Esophagus mucosa (tissue), 1 donor: Measurements from ENCODE around the gene SBK2. TPM values are rescaled to one million over a fixed set of nuclear protein-coding genes. Genes with fewer than 3 reads are reported as not detected.

ENCODE experiments used
- ATAC-seq: fragments of 200-7000 bp; cut with Tn5 transposase; one replicate; pipeline ENCODE4 v1.9.1; 2020
- total RNA-seq: library from RNA; stranded (reverse); gene quantifications from one replicate; pipeline ENCODE4 v1.2.4, GENCODE V29; 2023
- donor health status: DM: yes; HTN: yes; CAD: no.

Gene SBK2
- total RNA-seq, 1 donor from 2014 or later, result not detected

DNA sequence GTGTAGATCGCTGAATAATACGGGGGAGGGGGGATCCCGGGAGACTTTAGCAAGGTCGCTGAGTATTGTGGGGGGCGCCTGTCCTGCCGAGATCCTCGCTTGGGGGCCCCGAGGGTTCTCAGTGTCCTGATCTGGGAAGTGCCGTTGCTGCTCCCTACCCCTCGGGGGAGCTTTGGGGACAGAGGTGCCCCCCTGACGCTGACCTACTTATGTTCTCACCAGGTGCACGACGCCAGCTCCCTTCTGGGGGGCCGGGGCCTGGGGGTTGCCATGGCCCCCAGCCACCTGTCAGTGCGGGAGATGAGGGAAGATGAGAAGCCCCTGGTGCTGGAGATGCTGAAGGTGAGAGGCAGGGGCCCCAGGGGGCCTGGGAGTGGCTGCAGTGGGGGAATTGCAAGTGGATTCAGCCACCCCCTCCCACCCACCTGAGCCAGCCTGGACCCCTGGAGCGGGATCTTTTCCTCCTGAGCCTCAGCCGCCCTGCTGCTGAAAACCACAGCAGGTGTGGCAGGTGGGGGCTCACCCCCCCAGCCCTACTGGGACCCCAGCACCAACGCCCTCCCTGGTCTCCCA lies 51.4 kb downstream of the SBK2 start:
- no peak for ATAC-seq

DNA sequence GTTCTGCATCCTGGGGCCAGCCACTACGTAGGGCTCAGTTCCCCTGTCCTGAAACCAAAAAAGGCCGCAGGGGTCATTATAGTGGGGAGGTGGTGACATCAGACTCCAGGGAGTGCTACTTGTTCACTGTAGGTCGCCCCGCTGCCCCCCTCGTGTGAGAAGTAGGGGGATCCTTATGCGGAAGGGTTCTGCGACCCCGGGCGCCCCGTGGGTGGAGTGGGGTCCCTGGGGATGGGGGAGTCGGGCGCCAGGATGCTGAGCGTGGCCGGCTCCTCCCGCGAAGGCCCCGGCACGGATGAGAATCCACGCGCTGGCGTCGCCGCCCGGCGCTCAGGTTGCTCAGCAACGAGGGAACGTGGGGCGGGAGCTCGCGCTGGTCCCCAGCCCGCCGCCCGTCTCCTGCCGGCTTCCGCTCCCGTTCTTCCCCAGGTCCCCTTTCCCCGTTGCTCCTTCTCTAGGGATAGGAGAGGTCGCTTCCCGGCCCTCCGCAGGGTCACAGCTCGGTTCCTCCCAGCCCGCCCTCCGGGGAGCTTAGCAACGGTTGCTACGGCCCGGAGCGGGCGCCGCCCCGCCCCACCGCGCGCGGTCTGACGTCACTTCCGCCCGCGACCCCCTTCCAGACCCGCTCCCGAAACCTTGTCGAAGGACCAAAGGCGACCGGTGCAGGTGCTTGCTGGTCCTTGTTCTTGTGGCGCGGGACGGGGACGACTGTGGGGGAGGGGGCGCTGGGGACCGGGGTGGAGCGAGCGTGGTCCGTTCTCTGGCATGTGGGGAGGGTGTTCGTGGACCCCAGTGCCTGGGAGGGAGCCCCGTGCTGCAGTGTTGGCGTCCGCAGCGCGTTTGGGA lies 52.1 kb downstream of the SBK2 start, which contains the start of gene NAT14:
TSS of gene NAT14 (plus strand) at position 596 of the 846 bp plus-strand sequence. CDS start 521 bp downstream, outside the sequence.
- ATAC-seq, result peak; percentile 20

DNA sequence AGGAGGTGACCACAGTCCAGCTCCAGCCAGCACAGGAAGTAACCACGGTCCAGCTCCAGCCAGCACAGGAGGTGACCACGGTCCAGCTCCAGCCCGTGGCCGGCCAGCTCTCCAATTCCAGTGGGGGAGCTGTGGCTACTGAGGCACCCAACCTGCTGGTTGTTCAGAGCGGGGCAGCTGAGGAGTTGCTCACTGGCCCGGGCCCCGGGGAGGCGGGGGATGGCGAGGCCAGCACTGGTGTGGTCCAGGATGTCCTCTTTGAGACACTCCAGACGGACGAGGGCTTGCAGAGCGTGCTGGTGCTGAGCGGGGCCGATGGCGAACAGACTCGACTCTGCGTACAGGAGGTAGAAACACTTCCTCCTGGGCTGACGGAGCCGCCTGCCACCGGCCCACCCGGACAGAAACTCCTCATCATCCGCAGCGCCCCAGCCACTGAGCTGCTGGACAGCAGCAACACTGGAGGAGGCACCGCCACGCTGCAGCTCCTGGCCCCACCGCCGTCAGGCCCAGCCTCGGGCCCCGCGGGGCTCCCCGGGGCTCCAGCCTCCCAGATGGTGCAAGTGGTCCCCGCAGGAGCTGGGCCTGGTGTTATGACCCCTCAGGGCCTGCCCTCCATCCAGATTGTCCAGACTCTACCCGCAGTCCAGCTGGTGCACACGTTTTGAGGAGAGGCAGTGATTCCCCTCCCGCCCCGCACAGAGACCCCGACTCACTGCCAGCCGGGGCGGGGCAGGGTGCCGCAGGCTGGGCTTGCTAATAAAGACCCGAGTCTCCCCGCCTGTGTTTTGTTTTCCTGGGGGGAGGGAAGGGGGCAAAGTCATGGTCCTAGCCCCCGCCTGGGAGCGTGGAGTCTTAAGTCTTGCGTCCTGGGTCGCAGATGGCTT lies 53.0 kb downstream of the SBK2 start:
- no peak for ATAC-seq

DNA sequence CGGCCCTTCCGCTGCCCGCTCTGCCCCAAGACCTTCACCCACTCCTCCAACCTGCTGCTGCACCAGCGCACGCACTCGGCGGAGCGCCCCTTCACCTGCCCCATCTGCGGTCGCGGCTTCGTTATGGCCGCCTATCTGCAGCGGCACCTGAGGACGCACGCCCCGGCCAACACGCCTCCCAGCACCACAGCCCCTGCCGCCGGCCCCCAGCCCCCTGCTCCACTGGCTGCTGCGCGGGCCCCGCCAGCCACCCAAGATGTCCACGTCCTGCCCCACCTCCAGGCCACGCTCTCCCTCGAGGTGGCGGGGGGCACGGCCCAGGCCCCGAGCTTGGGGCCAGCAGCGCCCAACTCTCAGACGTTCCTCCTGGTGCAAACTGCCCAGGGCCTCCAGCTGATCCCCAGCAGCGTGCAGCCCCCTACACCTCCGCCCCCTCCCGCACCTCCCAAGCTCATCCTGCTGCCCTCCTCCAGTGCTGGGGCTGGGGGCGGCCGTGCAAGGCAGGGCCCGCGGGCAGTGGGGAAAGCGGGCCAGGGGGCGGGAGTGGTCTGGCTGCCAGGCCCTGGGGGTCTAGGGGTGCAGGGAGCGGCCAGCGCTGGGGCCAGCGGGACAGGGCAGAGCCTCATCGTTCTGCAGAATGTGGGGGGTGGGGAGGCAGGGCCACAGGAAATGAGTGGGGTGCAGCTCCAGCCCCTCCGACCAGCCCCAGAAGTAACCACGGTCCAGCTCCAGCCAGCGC lies 53.8 kb downstream of the SBK2 start:
- ATAC-seq, result no peak

DNA sequence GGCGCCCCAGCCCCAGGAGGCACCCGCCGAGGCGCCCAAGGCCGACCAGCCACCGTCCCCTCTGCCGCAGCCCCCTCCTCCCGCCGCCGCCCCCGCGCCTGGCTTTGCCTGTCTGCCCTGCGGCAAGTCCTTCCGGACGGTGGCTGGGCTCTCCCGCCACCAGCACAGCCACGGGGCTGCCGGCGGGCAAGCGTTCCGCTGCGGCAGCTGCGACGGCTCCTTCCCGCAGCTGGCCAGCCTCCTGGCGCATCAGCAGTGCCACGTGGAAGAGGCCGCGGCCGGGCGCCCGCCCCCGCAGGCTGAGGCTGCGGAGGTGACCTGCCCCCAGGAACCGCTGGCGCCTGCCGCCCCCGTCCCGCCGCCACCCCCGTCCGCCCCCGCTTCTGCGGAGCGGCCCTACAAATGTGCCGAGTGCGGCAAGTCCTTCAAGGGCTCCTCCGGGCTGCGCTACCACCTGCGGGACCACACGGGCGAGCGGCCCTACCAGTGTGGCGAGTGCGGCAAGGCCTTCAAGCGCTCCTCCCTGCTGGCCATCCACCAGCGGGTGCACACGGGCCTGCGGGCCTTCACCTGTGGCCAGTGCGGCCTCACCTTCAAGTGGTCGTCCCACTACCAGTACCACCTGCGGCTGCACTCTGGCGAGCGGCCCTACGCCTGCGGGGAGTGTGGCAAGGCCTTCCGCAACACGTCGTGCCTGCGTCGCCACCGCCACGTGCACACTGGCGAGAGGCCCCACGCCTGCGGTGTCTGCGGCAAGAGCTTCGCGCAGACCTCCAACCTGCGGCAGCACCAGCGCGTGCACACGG lies 54.6 kb downstream of the SBK2 start:
- no peak for ATAC-seq

- ATAC-seq, result no peak
These were observed 55.2 kb downstream of the SBK2 start for GRCh38 chr19:55481794-55482155.

DNA sequence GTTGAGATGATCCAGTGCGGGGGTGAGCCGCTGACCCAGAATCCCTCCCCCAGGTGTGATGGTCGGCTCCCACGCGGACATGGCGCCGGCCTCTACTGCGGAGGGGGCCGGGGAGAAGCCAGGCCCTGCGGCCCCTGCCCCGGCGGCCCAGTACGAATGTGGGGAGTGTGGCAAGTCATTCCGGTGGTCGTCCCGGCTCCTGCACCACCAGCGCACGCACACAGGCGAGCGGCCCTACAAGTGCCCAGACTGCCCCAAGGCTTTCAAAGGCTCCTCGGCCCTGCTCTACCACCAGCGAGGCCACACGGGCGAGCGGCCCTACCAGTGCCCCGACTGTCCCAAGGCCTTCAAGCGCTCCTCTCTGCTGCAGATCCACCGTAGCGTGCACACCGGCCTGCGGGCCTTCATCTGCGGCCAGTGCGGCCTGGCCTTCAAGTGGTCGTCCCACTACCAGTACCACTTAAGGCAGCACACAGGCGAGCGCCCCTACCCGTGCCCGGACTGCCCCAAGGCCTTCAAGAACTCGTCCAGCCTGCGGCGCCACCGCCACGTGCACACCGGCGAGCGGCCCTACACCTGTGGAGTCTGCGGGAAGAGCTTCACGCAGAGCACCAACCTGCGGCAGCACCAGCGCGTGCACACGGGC lies 55.7 kb downstream of the SBK2 start:
- no peak for ATAC-seq

GRCh38 chr19:55479451-55480230 lies 57.3 kb downstream of the SBK2 start:
- ATAC-seq, result no peak

DNA sequence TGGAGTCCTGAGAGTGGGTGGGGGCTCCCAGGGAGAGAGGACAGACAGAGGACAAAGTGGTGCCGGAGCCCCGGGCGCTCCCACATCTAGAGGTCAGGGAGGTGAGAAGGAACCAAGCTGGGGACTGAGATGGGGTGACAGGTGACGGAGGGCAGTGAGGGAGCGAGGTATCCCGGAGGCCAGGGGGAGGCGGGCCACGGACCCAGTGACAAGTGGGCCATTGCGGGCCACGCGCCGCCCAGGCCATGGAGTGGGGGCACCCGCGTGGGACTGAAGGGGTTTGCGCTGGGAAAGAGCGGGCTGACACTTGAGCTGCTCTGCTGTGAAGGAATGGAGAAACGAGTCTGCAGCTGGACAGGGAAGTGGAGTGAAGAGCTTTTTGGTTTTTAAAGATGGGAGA lies 57.9 kb downstream of the SBK2 start:
- ATAC-seq, result no peak

Other genes starting within 250 kb of the SBK2 start
- not detected for gene TMEM150B, start 211.8 kb downstream of the SBK2 start, total RNA-seq
- gene KMT5C, start 197.3 kb downstream of the SBK2 start, total RNA-seq, result 4.4 TPM
- gene COX6B2, start 182.4 kb downstream of the SBK2 start, total RNA-seq, result 0.56 TPM
- gene GARIN5B, start 173.9 kb downstream of the SBK2 start, total RNA-seq, result not detected
- 0.24 TPM for gene IL11, start 166.7 kb downstream of the SBK2 start, total RNA-seq
- gene TMEM190, start 160.3 kb downstream of the SBK2 start, total RNA-seq, result not detected
- gene TMEM238, start 152.8 kb downstream of the SBK2 start, total RNA-seq, result 25.6 TPM
- 1,895 TPM for gene RPL28, start 151.2 kb downstream of the SBK2 start, total RNA-seq
- gene UBE2S, start 129.3 kb downstream of the SBK2 start, total RNA-seq, result 76.4 TPM
- gene SHISA7, start 93.8 kb downstream of the SBK2 start, total RNA-seq, result not detected
- gene ISOC2, start 75.5 kb downstream of the SBK2 start, total RNA-seq, result 41.9 TPM
- not detected for gene C19orf85, start 72.4 kb downstream of the SBK2 start, total RNA-seq
- 3.7 TPM for gene ZNF628, start 60.5 kb downstream of the SBK2 start, total RNA-seq
- 7.5 TPM for gene NAT14, start 51.9 kb downstream of the SBK2 start, total RNA-seq
- gene SSC5D, start 48.7 kb downstream of the SBK2 start, total RNA-seq, result 0.24 TPM
- 0.80 TPM for gene SBK3, start 8.4 kb upstream of the SBK2 start, total RNA-seq
- gene ZNF579, start 43.7 kb upstream of the SBK2 start, total RNA-seq, result 3.4 TPM
- 7.1 TPM for gene FIZ1, start 62.4 kb upstream of the SBK2 start, total RNA-seq
- 20.1 TPM for gene ZNF524, start 63.2 kb upstream of the SBK2 start, total RNA-seq
- gene ZNF865, start 68.5 kb upstream of the SBK2 start, total RNA-seq, result 5.3 TPM
- 3.8 TPM for gene ZNF784, start 87.4 kb upstream of the SBK2 start, total RNA-seq
- 13.5 TPM for gene ZNF580, start 103.9 kb upstream of the SBK2 start, total RNA-seq
- 21.7 TPM for gene ZNF581, start 106.5 kb upstream of the SBK2 start, total RNA-seq
- gene CCDC106, start 111.1 kb upstream of the SBK2 start, total RNA-seq, result 4.7 TPM
- 108 TPM for gene U2AF2, start 117.9 kb upstream of the SBK2 start, total RNA-seq
- 91.9 TPM for gene EPN1, start 138.1 kb upstream of the SBK2 start, total RNA-seq
- not detected for gene NLRP9, start 201.3 kb upstream of the SBK2 start, total RNA-seq
- gene RFPL4A, start 222.0 kb upstream of the SBK2 start, total RNA-seq, result not detected
- not detected for gene RFPL4AL1, start 232.0 kb upstream of the SBK2 start, total RNA-seq